Measurements from ENCODE around the gene IFT172. TPM values are rescaled to one million over a fixed set of nuclear protein-coding genes. Genes with fewer than 3 reads are reported as not detected.

The IFT172 gene
- total and polyA plus RNA-seq, 2 donors (not counting 3 experiments of a cell fraction or from before 2014, with no cell fraction given): 29.4 to 34.1 TPM

DNA sequence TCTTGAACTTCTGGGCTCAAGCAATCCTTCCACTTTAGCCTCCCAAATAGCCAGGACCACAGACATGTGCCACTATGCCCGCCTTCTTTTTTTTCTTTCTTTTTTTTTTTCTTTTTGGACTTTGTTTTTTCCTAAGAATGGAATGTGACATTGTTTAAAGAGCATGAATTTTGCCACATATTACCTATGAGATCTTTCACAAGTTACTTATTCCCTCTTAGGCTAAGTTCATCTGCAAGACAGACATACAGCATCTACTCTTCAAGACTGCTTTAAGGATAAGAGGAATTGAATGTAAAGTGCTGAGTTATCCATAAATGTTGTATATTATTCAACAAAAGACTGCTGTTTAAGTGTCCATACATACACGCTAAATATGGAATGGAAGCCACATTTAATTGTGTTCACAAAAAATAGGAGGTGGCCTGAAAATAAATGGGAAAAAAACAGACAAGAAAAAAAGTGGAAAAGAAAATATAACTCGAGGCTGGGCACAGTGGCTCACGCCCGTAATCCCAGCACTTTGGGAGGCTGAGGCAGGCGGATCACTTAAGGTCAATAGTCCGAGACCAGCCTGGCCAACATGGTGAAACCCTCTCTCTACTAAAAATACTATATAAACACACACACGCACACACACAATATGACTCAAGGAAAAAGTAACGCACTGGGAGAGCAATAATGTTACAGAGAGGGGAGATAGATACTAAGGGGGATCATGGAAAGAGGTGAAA, 77.0 kb downstream of the IFT172 start:
- Histone ChIP-seq H3K27me3 (ENCODE audit: control insufficient read depth in 2 of 2, insufficient read depth in 2 of 2, low read length in 2 of 2) (peaks cover 1 to 5% of the 10 kb centered on the region in 2 experiments), H2AFZ (ENCODE audit: low read depth, low read length) (no peak overlapping the region), H3K4me2 (ENCODE audit: insufficient read depth, low read length) (no peak overlapping the region), H3K36me3 (ENCODE audit: control insufficient read depth in 2 of 2, extremely low read depth in 1 of 2, insufficient read depth in 2 of 2, low read length in 2 of 2) (peaks cover 0 to under 1% of the 10 kb centered on the region in 2 experiments), H3K27ac (ENCODE audit: insufficient read depth, low read depth, low read length) (no peak overlapping the region), H3K4me1 (ENCODE audit: control insufficient read depth, extremely low read depth, insufficient read depth, low read length) (peaks cover 13% of the 10 kb centered on the region), H3K9me1 (replicated peaks; ENCODE audit: control insufficient read depth, extremely low read depth, insufficient read depth, low read length) (no peaks in the 10 kb centered on the region), H3K9ac (replicated peaks; ENCODE audit: extremely low read depth, insufficient read depth, low read length) (no peak overlapping the region), H3K79me2 (ENCODE audit: control insufficient read depth, insufficient read depth, low read length) (peaks cover 17% of the 10 kb centered on the region), H3K9me3 (replicated peaks; ENCODE audit: control insufficient read depth, insufficient read depth, low read length) (no peaks in the 10 kb centered on the region), H3K4me3 (replicated peaks in 1 of 3; ENCODE audit: insufficient read depth in 1 of 3, low read depth in 1 of 3, low read length in 3 of 3) (no peak overlapping the region), H4K20me1 (replicated peaks; ENCODE audit: control insufficient read depth, extremely low read depth, insufficient read depth, low read length) (no peaks in the 10 kb centered on the region)
- dilution Hi-C loops (cut with MboI; ENCODE audit: extremely low pct_ligation_motif_present, low sequenced_read_pairs) (no loop called here), intact Hi-C loops (cut with micrococcal nuclease) (no loop called here)
- ChIA-PET POLR2A (interaction anchor here (0.7 kb wide), 1 partner anchor 38 kb away, joined by 3 read pairs; no protein-coding TSS in a partner anchor), CTCF (no interaction called here)
- DNase-seq (ENCODE audit: low read depth, low spot score): no peak
- no TSS peak for BruUV-seq (replicated peaks)
- no peak for TF ChIP-seq EZH2 (IDR thresholded peaks at IDR 0.05; ENCODE audit: borderline replicate concordance, low read depth, low read length, severe bottlenecking)
- TF ChIP-seq, protein P1, sequence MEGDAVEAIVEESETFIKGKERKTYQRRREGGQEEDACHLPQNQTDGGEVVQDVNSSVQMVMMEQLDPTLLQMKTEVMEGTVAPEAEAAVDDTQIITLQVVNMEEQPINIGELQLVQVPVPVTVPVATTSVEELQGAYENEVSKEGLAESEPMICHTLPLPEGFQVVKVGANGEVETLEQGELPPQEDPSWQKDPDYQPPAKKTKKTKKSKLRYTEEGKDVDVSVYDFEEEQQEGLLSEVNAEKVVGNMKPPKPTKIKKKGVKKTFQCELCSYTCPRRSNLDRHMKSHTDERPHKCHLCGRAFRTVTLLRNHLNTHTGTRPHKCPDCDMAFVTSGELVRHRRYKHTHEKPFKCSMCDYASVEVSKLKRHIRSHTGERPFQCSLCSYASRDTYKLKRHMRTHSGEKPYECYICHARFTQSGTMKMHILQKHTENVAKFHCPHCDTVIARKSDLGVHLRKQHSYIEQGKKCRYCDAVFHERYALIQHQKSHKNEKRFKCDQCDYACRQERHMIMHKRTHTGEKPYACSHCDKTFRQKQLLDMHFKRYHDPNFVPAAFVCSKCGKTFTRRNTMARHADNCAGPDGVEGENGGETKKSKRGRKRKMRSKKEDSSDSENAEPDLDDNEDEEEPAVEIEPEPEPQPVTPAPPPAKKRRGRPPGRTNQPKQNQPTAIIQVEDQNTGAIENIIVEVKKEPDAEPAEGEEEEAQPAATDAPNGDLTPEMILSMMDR (IDR thresholded peaks at IDR 0.05; ENCODE audit: extremely low read depth in 1 of 2, insufficient read depth in 1 of 2, low read depth in 1 of 2, low read length in 2 of 2): no peak
- no peak for TF ChIP-seq MYC (IDR thresholded peaks at IDR 0.05; ENCODE audit: low read depth, low read length)
- no peak for TF ChIP-seq FOS (IDR thresholded peaks at IDR 0.05; ENCODE audit: borderline replicate concordance, insufficient read depth, low read length)
- no peak for TF ChIP-seq POLR2A (IDR thresholded peaks at IDR 0.05; ENCODE audit: low read depth, low read length)
- no peak for TF ChIP-seq JUN (IDR thresholded peaks at IDR 0.05; ENCODE audit: borderline replicate concordance, insufficient read depth, insufficient read length, low read depth)
- TF ChIP-seq, protein P2, sequence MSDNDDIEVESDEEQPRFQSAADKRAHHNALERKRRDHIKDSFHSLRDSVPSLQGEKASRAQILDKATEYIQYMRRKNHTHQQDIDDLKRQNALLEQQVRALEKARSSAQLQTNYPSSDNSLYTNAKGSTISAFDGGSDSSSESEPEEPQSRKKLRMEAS (IDR thresholded peaks at IDR 0.05; ENCODE audit: insufficient read depth, insufficient read length): no peak
- no peak for TF ChIP-seq POLR2AphosphoS5 (IDR thresholded peaks at IDR 0.05; ENCODE audit: insufficient read depth, low read depth, low read length)
- TF ChIP-seq GATA2 (IDR thresholded peaks at IDR 0.05; ENCODE audit: insufficient read depth, insufficient read length, low read depth, low read length): no peak
- FAIRE-seq: no peak
